Endothelial cell of umbilical vein (primary cell): ENCODE results near the gene SLA2.
"Not testable (repeated sequence)": the region's sequence is repeated elsewhere in the genome, so short reads cannot be mapped to it uniquely, and the experiment has no call there.

Experiments used
- CTCF ChIP-seq, 2 donors: IDR thresholded peaks; 1 replicate in 1 of 2; 2 replicates in 1 of 2; pipeline ENCODE4 v1.5.1; 2011; ENCODE audit warnings: low read length in 2 of 2, mild to moderate bottlenecking in 2 of 2, moderate library complexity in 2 of 2, control low read depth in 1 of 2, inconsistent platforms in 1 of 2, low read depth in 1 of 2; ENCODE audit not compliant: insufficient read depth in 1 of 2; ENCODE audit errors: extremely low read depth in 1 of 2
- EZH2 ChIP-seq: IDR thresholded peaks from 2 replicates; pipeline ENCODE4 v1.6.1; 2012; ENCODE audit warnings: borderline replicate concordance, low read depth, mild to moderate bottlenecking, moderate library complexity, low read length, inconsistent platforms; ENCODE audit not compliant: severe bottlenecking
- FOS ChIP-seq: IDR thresholded peaks from 2 replicates; pipeline ENCODE4 v1.6.1; 2011; ENCODE audit warnings: mild to moderate bottlenecking, low read length, moderate library complexity, borderline replicate concordance; ENCODE audit not compliant: insufficient read depth
- GATA2 ChIP-seq: IDR thresholded peaks from 2 replicates; pipeline ENCODE4 v1.7.0; 2011; ENCODE audit warnings: low read depth, mild to moderate bottlenecking, moderate library complexity, mixed read lengths, low read length; ENCODE audit not compliant: insufficient read length, insufficient read depth
- JUN ChIP-seq: IDR thresholded peaks from 2 replicates; pipeline ENCODE4 v1.6.1; 2011; ENCODE audit warnings: borderline replicate concordance, low read depth; ENCODE audit not compliant: insufficient read length, insufficient read depth
- MAX ChIP-seq: IDR thresholded peaks from 2 replicates; pipeline ENCODE4 v1.6.1; 2011; ENCODE audit not compliant: insufficient read depth, insufficient read length
- MYC ChIP-seq: IDR thresholded peaks from one replicate; pipeline ENCODE4 v1.6.1; 2011; ENCODE audit warnings: mild to moderate bottlenecking, low read depth, low read length
- POLR2A ChIP-seq: IDR thresholded peaks from 2 replicates; pipeline ENCODE4 v1.6.1; 2012; ENCODE audit warnings: low read depth, mild to moderate bottlenecking, control low read depth, low read length
- POLR2AphosphoS5 ChIP-seq: IDR thresholded peaks from 2 replicates; pipeline ENCODE4 v1.6.1; 2012; ENCODE audit warnings: low read depth, mild to moderate bottlenecking, control low read depth, low read length, moderate library complexity; ENCODE audit not compliant: insufficient read depth

- TF ChIP-seq CTCF (IDR thresholded peaks at IDR 0.05; ENCODE audit: extremely low read depth in 1 of 2, insufficient read depth in 1 of 2, low read depth in 1 of 2, low read length in 2 of 2); POLR2AphosphoS5; MYC; POLR2A; EZH2; JUN; MAX; GATA2; FOS: not testable (repeated sequence)
These were observed 7.1 kb downstream of the SLA2 start for GRCh38 chr20:36638876-36639400.
